ENCODE results near the gene MAP1LC3B2. TPM values are rescaled to one million over a fixed set of nuclear protein-coding genes. Genes with fewer than 3 reads are reported as not detected.

The MAP1LC3B2 gene
- not detected for total RNA-seq

DNA sequence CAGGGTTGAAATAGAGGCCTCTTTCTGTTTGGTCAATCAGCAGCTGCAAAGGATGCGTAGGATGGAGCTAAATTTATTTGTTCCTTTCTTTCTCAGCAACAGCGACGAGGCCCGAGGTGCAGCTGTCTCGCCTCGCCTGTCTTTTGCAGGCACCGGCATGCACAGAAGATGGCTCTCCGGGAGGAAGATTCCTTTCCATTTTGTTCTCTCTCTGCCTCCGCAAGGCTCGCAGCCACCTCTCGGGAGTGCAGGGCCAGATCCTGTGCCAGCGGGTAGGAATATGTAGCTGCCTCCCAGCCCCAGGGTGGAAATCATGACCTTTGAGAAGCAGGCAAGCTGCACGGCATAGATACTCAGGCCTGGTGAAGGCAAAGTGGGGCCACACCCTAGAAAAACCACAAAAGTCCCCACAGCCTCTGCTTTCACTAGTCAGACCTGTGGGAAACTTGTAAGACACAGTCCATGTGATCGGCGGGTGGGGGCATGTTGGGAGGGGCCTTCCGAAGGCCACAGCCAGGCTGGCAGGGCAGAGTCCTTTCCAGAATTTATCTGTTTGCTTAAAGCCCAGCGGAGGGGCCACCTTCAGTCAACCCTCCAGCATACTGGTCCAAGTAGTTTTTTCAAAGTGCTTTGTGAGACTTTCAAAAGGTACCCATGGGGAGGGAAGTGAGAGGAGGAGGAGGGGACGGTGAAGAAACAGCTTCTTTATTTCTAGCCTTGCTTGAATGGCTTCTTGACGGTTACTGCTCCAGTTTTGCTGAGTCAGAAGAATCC is at the start of gene MAP1LC3B2:
MAP1LC3B2 (plus strand) TSS at position 220 of the 774 bp plus-strand sequence. CDS start 16,562 bp downstream, outside the sequence.
- H3K4me3 ChIP-seq: no peak within 1 kb of the TSS
- no peaks in the 10 kb centered on the region for H3K27me3 ChIP-seq
- no peaks in the 10 kb centered on the region for H3K9me3 ChIP-seq
- intact Hi-C loops (cut with DNase I): no loop called here
- peaks cover 12% of the 10 kb centered on the region for H3K4me1 ChIP-seq
- DNase-seq (peak; percentile 57 to 79 (median 66)), ATAC-seq (peak; percentile 81)
- H3K27ac ChIP-seq: peak within 1 kb of the TSS in 3 of 4 donors; percentile 50 to 61 (median 60)
- WGBS, 2 donors: 34 to 54% methylated on average over 8 to 19 of the region's 19 CpGs
- TF ChIP-seq, protein P1, sequence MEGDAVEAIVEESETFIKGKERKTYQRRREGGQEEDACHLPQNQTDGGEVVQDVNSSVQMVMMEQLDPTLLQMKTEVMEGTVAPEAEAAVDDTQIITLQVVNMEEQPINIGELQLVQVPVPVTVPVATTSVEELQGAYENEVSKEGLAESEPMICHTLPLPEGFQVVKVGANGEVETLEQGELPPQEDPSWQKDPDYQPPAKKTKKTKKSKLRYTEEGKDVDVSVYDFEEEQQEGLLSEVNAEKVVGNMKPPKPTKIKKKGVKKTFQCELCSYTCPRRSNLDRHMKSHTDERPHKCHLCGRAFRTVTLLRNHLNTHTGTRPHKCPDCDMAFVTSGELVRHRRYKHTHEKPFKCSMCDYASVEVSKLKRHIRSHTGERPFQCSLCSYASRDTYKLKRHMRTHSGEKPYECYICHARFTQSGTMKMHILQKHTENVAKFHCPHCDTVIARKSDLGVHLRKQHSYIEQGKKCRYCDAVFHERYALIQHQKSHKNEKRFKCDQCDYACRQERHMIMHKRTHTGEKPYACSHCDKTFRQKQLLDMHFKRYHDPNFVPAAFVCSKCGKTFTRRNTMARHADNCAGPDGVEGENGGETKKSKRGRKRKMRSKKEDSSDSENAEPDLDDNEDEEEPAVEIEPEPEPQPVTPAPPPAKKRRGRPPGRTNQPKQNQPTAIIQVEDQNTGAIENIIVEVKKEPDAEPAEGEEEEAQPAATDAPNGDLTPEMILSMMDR (IDR thresholded peaks at IDR 0.05): no peak
- TF ChIP-seq POLR2A (IDR thresholded peaks at IDR 0.05): no peak
- no peaks in the 10 kb centered on the region for H3K36me3 ChIP-seq (replicated peaks in 1 of 2; ENCODE audit: insufficient read depth in 1 of 2, low read depth in 2 of 2)

DNA sequence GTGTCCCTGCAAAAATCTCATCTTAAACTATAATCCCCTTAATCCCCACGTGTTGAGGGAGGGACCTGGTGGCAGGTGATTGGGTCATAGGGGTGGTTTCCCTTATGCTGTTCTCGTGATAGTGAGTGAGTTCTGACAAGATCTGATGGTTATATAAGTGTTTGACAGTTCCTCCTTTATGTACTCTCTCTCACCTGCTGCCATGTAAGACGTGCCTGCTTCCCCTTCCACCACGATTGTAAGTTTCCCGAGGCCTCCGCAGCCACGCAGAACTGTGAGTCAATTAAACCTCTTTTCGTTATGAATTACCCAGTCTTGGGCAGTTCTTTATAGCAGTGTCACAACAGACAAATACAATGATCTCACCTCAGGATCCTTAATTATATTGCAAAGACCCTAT is 45.2 kb upstream of the MAP1LC3B2 start:
- ATAC-seq (no peak), DNase-seq (no peak)
- Histone ChIP-seq H3K27me3 (no peaks in the 10 kb centered on the region), H3K4me3 (no peak overlapping the region), H3K4me1 (no peaks in the 10 kb centered on the region), H3K36me3 (replicated peaks in 1 of 2; ENCODE audit: insufficient read depth in 1 of 2, low read depth in 2 of 2) (no peaks in the 10 kb centered on the region), H3K9me3 (no peaks in the 10 kb centered on the region), H3K27ac (no peak overlapping the region)
- intact Hi-C loops (cut with DNase I): no loop called here
- 74 to 76% methylated on average over 8 of the region's 8 CpGs for WGBS, 2 donors
- no peak for TF ChIP-seq POLR2A (IDR thresholded peaks at IDR 0.05)
- TF ChIP-seq, protein P1 (IDR thresholded peaks at IDR 0.05): no peak

DNA sequence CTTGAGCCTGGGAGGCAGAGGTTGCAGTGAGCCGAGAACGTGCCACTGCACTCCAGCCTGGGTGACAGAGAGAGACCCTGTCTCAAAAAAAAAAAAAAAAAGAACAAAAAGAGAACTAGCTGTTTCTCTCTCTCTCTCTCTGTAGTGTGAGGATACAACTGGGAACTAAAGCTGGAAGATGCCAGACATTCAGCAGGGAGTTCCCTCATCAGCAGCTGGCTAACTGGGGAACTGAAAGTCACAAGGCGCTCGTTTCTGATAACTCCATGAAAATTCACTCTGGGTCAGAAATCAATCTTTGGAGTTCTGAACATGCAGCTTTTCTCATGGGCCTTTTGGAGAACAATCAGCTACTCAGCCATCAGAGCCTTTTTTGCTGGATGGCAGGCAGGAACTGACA is 43.5 kb upstream of the MAP1LC3B2 start:
- Histone ChIP-seq H3K36me3 (replicated peaks in 1 of 2; ENCODE audit: insufficient read depth in 1 of 2, low read depth in 2 of 2) (no peaks in the 10 kb centered on the region), H3K27me3 (no peaks in the 10 kb centered on the region), H3K4me1 (no peaks in the 10 kb centered on the region), H3K4me3 (no peak overlapping the region), H3K9me3 (no peaks in the 10 kb centered on the region), H3K27ac (no peak overlapping the region)
- no peak for TF ChIP-seq POLR2A (IDR thresholded peaks at IDR 0.05)
- TF ChIP-seq, protein P1 (IDR thresholded peaks at IDR 0.05): no peak
- intact Hi-C loops (cut with DNase I): no loop called here
- DNase-seq (no peak), ATAC-seq (no peak)
- 79 to 81% methylated on average over 4 of the region's 4 CpGs for WGBS, 2 donors

GRCh38 chr12:116516657-116517056 is 42.5 kb upstream of the MAP1LC3B2 start:
- Histone ChIP-seq H3K27ac (no peak overlapping the region), H3K36me3 (replicated peaks in 1 of 2; ENCODE audit: insufficient read depth in 1 of 2, low read depth in 2 of 2) (no peaks in the 10 kb centered on the region), H3K4me3 (no peak overlapping the region), H3K27me3 (no peaks in the 10 kb centered on the region), H3K9me3 (no peaks in the 10 kb centered on the region), H3K4me1 (no peaks in the 10 kb centered on the region)
- no peak for DNase-seq
- TF ChIP-seq, protein P1 (IDR thresholded peaks at IDR 0.05): no peak
- TF ChIP-seq POLR2A (IDR thresholded peaks at IDR 0.05): no peak
- no peak for ATAC-seq
- intact Hi-C loops (cut with DNase I): no loop called here
- WGBS, 2 donors: 88 to 93% methylated on average over 5 to 11 of the region's 11 CpGs
